Measurements from ENCODE around the gene PIGS.

DNA sequence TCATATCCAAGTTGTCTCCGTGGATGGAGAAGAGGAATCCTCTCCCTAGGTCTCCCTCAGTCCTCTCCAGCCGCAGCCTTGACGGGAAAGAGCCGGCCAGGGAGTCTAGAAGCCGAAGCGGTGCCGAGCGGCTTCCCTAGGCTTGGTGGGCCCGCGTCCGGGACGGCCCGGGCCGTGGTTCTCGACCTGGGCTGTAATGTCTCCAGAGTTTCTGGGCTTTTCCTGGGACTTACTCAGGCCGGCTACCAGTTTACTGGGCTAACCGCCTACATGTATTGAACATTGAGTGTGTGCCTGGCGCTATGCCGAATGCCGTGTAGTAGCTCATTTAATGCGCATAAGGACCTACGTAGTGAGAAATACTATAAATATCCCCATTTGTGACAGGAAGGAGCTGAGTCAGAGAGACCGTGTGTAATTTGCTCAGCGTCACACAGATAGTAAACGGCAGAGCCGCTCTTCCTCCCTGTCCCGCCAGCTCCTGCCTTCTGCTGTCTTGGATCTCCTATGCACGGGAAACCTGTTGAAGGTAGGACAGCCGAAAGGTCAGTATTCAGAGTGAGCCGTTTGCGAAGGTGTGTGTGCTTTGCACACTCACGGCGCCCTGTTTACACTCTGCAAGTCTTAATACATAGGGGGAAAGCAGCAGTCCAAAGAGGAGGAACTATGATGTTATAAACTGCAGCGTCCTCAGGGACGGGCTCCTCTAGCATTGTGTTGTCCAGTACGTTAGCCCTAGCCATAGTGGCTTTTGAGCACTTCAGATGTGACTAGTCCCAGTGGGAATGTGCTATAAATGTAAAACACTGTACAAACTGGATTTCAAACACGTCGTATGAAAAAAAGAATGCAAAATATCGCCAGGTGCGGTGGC, 28.2 kb upstream of the PIGS start:
- TF ChIP-seq EZH2 (IDR thresholded peaks at IDR 0.05; ENCODE audit: borderline replicate concordance, low read length), result no peak
- TF ChIP-seq CTCF (IDR thresholded peaks at IDR 0.05; ENCODE audit: low read length), result no peak
